HL-60 (cell line): ENCODE results near the gene CITED1.

ENCODE experiments used
- DNase-seq, 2 experiments: peaks; one replicate each; pipeline ENCODE4 v3.0.0-alpha.2; 2010 to 2020; ENCODE audit warnings: low read depth in 1 of 2, low spot score in 1 of 2
- H3K27ac ChIP-seq: fragments of 250-450 bp; sonication (Bioruptor Pico); replicated peaks from 2 replicates; pipeline ENCODE4 v1.5.1; 2020; ENCODE audit warnings: mild to moderate bottlenecking, moderate library complexity
- H3K27me3 ChIP-seq: fragments of 250-450 bp; sonication (Bioruptor Pico); 2 replicates; pipeline ENCODE4 v1.5.1; 2021; ENCODE audit warnings: mild to moderate bottlenecking, moderate library complexity; ENCODE audit not compliant: insufficient read depth, poor library complexity, severe bottlenecking
- H3K4me3 ChIP-seq: replicated peaks from 2 replicates; pipeline ENCODE4 v1.5.1; 2011; ENCODE audit warnings: mild to moderate bottlenecking, control low read depth, low read length; ENCODE audit not compliant: insufficient read depth
- GABPA ChIP-seq: IDR thresholded peaks from 2 replicates; pipeline ENCODE4 v1.6.1; 2012; ENCODE audit warnings: low read depth
- POLR2AphosphoS5 ChIP-seq: IDR thresholded peaks from 2 replicates; pipeline ENCODE4 v1.6.1; 2012; ENCODE audit warnings: low read depth
- SPI1 ChIP-seq: IDR thresholded peaks from 2 replicates; pipeline ENCODE4 v1.6.1; 2012; ENCODE audit warnings: low read depth, mild to moderate bottlenecking, borderline replicate concordance
- TF ChIP-seq, protein P1 (sequence below): IDR thresholded peaks from 2 replicates; pipeline ENCODE4 v1.6.1; 2012; ENCODE audit warnings: low read depth; ENCODE audit not compliant: insufficient replicate concordance
- TF ChIP-seq, protein P2 (sequence below): IDR thresholded peaks from one replicate; pipeline ENCODE4 v1.5.1; 2011; ENCODE audit warnings: low read length, control low read depth, inconsistent platforms; ENCODE audit not compliant: insufficient read depth

CITED1 gene

DNA sequence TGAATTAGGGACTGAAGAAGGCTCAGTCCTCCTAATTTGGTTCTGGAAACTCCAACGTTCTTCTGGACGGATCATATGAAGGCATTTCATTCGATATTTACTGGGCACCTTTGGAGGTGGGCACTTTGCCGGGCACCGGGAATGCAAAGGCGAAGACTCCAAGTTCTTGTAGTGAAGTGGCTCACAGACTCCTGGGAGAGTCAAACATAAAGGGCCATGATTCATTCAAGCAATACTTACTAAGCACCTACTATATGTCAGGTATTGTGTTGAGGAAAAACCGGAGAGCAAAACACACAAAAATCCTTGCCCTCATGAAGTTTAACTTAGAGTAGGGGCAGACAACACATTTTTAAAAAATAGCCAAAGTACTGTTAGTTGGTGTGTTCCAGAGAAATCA lies 49.9 kb downstream of the CITED1 start:
- no peak overlapping the region for H3K27ac ChIP-seq
- peaks cover 17% of the 10 kb centered on the region for H3K27me3 ChIP-seq
- TF ChIP-seq SPI1 (no peak), POLR2AphosphoS5 (no peak), GABPA (no peak)
- TF ChIP-seq, protein P1, sequence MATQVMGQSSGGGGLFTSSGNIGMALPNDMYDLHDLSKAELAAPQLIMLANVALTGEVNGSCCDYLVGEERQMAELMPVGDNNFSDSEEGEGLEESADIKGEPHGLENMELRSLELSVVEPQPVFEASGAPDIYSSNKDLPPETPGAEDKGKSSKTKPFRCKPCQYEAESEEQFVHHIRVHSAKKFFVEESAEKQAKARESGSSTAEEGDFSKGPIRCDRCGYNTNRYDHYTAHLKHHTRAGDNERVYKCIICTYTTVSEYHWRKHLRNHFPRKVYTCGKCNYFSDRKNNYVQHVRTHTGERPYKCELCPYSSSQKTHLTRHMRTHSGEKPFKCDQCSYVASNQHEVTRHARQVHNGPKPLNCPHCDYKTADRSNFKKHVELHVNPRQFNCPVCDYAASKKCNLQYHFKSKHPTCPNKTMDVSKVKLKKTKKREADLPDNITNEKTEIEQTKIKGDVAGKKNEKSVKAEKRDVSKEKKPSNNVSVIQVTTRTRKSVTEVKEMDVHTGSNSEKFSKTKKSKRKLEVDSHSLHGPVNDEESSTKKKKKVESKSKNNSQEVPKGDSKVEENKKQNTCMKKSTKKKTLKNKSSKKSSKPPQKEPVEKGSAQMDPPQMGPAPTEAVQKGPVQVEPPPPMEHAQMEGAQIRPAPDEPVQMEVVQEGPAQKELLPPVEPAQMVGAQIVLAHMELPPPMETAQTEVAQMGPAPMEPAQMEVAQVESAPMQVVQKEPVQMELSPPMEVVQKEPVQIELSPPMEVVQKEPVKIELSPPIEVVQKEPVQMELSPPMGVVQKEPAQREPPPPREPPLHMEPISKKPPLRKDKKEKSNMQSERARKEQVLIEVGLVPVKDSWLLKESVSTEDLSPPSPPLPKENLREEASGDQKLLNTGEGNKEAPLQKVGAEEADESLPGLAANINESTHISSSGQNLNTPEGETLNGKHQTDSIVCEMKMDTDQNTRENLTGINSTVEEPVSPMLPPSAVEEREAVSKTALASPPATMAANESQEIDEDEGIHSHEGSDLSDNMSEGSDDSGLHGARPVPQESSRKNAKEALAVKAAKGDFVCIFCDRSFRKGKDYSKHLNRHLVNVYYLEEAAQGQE: no peak
- TF ChIP-seq, protein P2, sequence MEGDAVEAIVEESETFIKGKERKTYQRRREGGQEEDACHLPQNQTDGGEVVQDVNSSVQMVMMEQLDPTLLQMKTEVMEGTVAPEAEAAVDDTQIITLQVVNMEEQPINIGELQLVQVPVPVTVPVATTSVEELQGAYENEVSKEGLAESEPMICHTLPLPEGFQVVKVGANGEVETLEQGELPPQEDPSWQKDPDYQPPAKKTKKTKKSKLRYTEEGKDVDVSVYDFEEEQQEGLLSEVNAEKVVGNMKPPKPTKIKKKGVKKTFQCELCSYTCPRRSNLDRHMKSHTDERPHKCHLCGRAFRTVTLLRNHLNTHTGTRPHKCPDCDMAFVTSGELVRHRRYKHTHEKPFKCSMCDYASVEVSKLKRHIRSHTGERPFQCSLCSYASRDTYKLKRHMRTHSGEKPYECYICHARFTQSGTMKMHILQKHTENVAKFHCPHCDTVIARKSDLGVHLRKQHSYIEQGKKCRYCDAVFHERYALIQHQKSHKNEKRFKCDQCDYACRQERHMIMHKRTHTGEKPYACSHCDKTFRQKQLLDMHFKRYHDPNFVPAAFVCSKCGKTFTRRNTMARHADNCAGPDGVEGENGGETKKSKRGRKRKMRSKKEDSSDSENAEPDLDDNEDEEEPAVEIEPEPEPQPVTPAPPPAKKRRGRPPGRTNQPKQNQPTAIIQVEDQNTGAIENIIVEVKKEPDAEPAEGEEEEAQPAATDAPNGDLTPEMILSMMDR: no peak
- no peak for DNase-seq
- no peak overlapping the region for H3K4me3 ChIP-seq

DNA sequence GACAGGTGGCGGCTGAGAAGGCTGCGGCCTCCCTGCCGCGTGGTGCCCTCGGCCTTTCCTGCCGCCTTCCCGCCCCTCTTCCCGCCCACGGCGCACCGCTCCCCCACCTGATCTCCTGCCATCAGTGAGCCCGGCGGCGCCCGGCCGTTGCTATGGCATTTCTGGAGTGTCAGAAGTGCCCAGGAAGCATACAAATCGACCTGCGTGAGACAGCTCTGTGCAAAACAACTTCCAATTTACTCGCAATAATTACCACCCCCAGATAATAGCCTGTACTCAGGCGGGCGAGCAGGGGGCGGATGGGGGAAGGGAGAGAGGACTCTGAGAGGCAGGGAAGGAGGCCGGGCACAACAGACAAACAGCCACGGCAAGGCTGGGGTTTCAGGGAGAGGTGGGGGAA lies 50.3 kb downstream of the CITED1 start:
- TF ChIP-seq GABPA (no peak), SPI1 (no peak), POLR2AphosphoS5 (no peak)
- TF ChIP-seq, protein P1: no peak
- TF ChIP-seq, protein P2: no peak
- Histone ChIP-seq H3K4me3 (no peak overlapping the region), H3K27me3 (peaks cover 17% of the 10 kb centered on the region), H3K27ac (no peak overlapping the region)
- DNase-seq: no peak

DNA sequence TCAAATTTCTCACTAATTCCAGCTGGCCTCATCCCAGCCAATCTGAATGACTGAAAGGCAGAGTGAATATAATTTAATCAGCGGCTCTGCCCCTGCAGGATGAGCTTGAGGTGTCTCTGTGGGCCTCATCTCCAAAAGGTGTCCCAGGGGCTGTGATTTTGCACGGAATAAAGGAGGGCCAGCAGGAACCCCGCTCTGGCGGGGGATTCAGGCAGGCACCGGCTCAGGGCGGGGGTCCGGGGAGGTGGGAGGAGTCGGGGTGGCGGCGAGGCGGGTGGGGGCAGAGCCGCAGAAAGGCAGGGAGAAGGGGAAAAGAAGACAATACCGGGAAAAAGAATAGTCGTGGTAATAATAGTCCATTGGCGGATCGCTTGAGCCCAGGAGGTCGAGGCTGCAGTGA lies 50.9 kb downstream of the CITED1 start:
- Histone ChIP-seq H3K4me3 (no peak overlapping the region), H3K27me3 (peaks cover 17% of the 10 kb centered on the region), H3K27ac (no peak overlapping the region)
- TF ChIP-seq, protein P2: no peak
- TF ChIP-seq SPI1 (no peak), POLR2AphosphoS5 (no peak), GABPA (no peak)
- TF ChIP-seq, protein P1: no peak
- DNase-seq: no peak
